Activated T-cell treated with anti-CD3 and anti-CD28 coated beads, Interleukin-2, amount 50 U/mL, for 4 hours (primary cell): ENCODE results near the gene GRID1. TPM values are rescaled to one million over a fixed set of nuclear protein-coding genes. Genes with fewer than 3 reads are reported as not detected.
A peak's percentile ranks its signal among the peaks of the same experiment; 100 is the strongest.

Source experiments
- ATAC-seq, 2 donors: fragments of 200-7000 bp; cut with Tn5 transposase; one replicate each; pipeline ENCODE4 v1.10.0; 2021
- DNase-seq: peaks from one replicate; pipeline ENCODE4 v3.0.0-alpha.2; 2020
- H3K27me3 Mint-ChIP-seq: one replicate; pipeline ENCODE4 v1.8.0; 2021; ENCODE audit warnings: low read depth, mixed read lengths
- H3K36me3 Mint-ChIP-seq: one replicate; pipeline ENCODE4 v1.8.0; 2022; ENCODE audit warnings: mixed read lengths; ENCODE audit not compliant: insufficient read depth
- H3K4me1 Mint-ChIP-seq: one replicate; pipeline ENCODE4 v1.8.0; 2021; ENCODE audit warnings: low read depth, mixed read lengths
- H3K4me3 Mint-ChIP-seq: one replicate; pipeline ENCODE4 v1.8.0; 2021; ENCODE audit warnings: mild to moderate bottlenecking, moderate library complexity, mixed read lengths
- H3K9me3 Mint-ChIP-seq: one replicate; pipeline ENCODE4 v1.8.0; 2021; ENCODE audit warnings: mixed read lengths
- total RNA-seq, 3 donors: library from RNA; stranded (reverse); gene quantifications; one replicate each; pipeline ENCODE4 v1.2.1, GENCODE V29; 2021

The GRID1 gene
- total RNA-seq, 3 donors from 2014 or later = not detected

GRCh38 chr10:86385806-86386205, 19.2 kb upstream of the GRID1 start:
- ATAC-seq = no peak
- H3K9me3 Mint-ChIP-seq = no peaks in the 10 kb centered on the region
- H3K36me3 Mint-ChIP-seq = no peaks in the 10 kb centered on the region
- peaks cover 7% of the 10 kb centered on the region for H3K4me1 Mint-ChIP-seq
- DNase-seq = no peak
- peaks cover 38% of the 10 kb centered on the region for H3K27me3 Mint-ChIP-seq
- no peak overlapping the region for H3K4me3 Mint-ChIP-seq

- DNase-seq (no peak), ATAC-seq (no peak)
- Mint-ChIP-seq H3K9me3 (no peaks in the 10 kb centered on the region), H3K36me3 (no peaks in the 10 kb centered on the region), H3K27me3 (peaks cover 48% of the 10 kb centered on the region), H3K4me1 (no peaks in the 10 kb centered on the region), H3K4me3 (no peak overlapping the region)
Measured at GRCh38 chr10:86377797-86378146, 11.2 kb upstream of the GRID1 start.

DNA sequence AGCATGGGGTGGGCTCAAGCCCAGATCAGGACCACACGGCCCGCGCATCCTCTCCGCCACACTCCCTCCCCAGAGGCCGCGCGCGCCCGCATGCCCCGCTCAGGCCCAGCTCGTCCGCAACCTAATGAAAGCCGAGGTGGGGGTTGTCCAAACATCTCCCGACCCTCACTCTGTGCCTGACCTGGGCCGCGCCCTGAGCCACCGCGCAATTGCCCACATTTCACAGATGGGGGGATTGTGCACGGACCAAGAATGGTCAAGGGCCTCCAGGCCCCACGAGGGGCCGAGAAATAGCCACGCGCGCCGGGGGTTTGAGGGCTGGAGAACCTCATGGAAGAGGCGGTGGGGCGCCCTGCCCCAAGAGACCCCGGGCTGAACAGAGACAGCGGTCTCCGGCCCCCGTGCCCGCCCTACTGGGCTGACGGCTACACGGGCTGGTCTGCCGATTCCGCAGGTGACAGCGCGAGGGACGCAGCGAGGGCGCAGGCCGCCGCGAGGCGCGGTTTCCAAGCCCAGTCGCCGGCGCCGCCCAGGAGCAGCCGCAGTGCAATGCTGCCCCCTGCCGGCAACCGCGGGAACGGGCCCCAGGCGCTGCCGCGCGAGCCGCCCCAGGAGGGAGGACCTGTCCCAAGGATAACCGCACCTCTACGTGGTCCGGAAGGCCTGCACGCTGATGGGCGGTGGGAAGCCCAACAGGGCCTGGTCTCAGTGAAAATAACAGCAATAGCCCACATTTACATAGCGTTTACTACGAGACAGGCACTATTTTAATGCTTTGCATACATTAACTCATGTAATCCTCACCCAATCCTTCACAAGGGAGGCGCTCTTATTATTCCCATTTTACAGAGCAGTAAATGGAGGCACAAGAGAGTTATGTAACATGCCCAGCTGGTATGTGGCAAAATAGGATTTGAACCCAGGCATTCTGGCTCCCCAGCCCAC, 10.5 kb upstream of the GRID1 start:
- no peaks in the 10 kb centered on the region for H3K9me3 Mint-ChIP-seq
- DNase-seq (peak; percentile 85), ATAC-seq (peak; percentile 95 to 97)
- no peaks in the 10 kb centered on the region for H3K4me1 Mint-ChIP-seq
- no peak overlapping the region for H3K4me3 Mint-ChIP-seq
- H3K36me3 Mint-ChIP-seq = no peaks in the 10 kb centered on the region
- peaks cover 54% of the 10 kb centered on the region for H3K27me3 Mint-ChIP-seq

DNA sequence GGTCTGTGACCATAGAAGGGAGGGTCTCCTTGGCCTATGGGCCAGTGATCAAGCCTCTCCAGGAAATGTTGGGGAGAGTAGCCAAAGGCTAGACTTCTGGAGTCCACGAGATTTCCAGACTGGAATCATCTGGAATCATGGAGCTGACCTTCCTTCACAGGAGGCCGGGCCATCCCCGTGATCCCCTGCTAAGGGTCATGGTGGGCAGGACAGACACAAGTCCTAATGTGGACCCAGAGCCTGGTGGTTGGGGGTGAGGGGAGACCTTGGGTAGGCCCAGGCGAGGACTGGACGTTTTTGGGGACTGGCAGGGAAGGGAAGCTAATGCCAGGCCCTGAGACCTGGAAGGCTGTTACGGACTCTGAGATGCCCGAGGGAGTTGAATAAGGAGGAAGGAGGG, 9.8 kb upstream of the GRID1 start:
- H3K9me3 Mint-ChIP-seq = no peaks in the 10 kb centered on the region
- no peak overlapping the region for H3K4me3 Mint-ChIP-seq
- no peak for ATAC-seq
- H3K4me1 Mint-ChIP-seq = no peaks in the 10 kb centered on the region
- H3K36me3 Mint-ChIP-seq = no peaks in the 10 kb centered on the region
- no peak for DNase-seq
- H3K27me3 Mint-ChIP-seq = peaks cover 57% of the 10 kb centered on the region

GRCh38 chr10:86375204-86375603, 8.6 kb upstream of the GRID1 start:
- H3K9me3 Mint-ChIP-seq = no peaks in the 10 kb centered on the region
- H3K27me3 Mint-ChIP-seq = peaks cover 59% of the 10 kb centered on the region
- H3K36me3 Mint-ChIP-seq = peaks cover 2% of the 10 kb centered on the region

GRCh38 chr10:86374664-86375063, 8.1 kb upstream of the GRID1 start:
- H3K4me1 Mint-ChIP-seq = no peaks in the 10 kb centered on the region
- H3K9me3 Mint-ChIP-seq = no peaks in the 10 kb centered on the region
- no peak for DNase-seq
- no peak overlapping the region for H3K4me3 Mint-ChIP-seq
- peaks cover 61% of the 10 kb centered on the region for H3K27me3 Mint-ChIP-seq
- peaks cover 2% of the 10 kb centered on the region for H3K36me3 Mint-ChIP-seq
- ATAC-seq = no peak

More at GRCh38 chr10:86375204-86375603, 8.6 kb upstream of the GRID1 start:
- Mint-ChIP-seq H3K4me1 (no peaks in the 10 kb centered on the region), H3K4me3 (no peak overlapping the region)
- no peak for ATAC-seq
- no peak for DNase-seq

GRCh38 chr10:86373828-86374227, 7.2 kb upstream of the GRID1 start:
- DNase-seq (no peak), ATAC-seq (no peak)
- H3K4me3 Mint-ChIP-seq = no peak overlapping the region
- no peaks in the 10 kb centered on the region for H3K9me3 Mint-ChIP-seq
- H3K36me3 Mint-ChIP-seq = peaks cover 2% of the 10 kb centered on the region
- peaks cover 66% of the 10 kb centered on the region for H3K27me3 Mint-ChIP-seq
- H3K4me1 Mint-ChIP-seq = no peaks in the 10 kb centered on the region

- H3K4me3 Mint-ChIP-seq = no peak overlapping the region
- peaks cover 2% of the 10 kb centered on the region for H3K36me3 Mint-ChIP-seq
- peaks cover 65% of the 10 kb centered on the region for H3K27me3 Mint-ChIP-seq
- no peak for ATAC-seq
- H3K4me1 Mint-ChIP-seq = no peaks in the 10 kb centered on the region
- no peaks in the 10 kb centered on the region for H3K9me3 Mint-ChIP-seq
- DNase-seq = no peak
Measured at GRCh38 chr10:86373251-86373650, 6.7 kb upstream of the GRID1 start.

GRCh38 chr10:86372784-86373239, 6.2 kb upstream of the GRID1 start:
- no peak for ATAC-seq
- no peaks in the 10 kb centered on the region for H3K4me1 Mint-ChIP-seq
- DNase-seq = no peak
- H3K36me3 Mint-ChIP-seq = peaks cover 2% of the 10 kb centered on the region
- no peak overlapping the region for H3K4me3 Mint-ChIP-seq
- H3K9me3 Mint-ChIP-seq = no peaks in the 10 kb centered on the region
- H3K27me3 Mint-ChIP-seq = peaks cover 66% of the 10 kb centered on the region

- Mint-ChIP-seq H3K27me3 (peaks cover 67% of the 10 kb centered on the region), H3K4me3 (no peak overlapping the region), H3K4me1 (no peaks in the 10 kb centered on the region), H3K9me3 (no peaks in the 10 kb centered on the region), H3K36me3 (peaks cover 2% of the 10 kb centered on the region)
- no peak for DNase-seq
- no peak for ATAC-seq
Measured at GRCh38 chr10:86372119-86372783, 5.7 kb upstream of the GRID1 start.

GRCh38 chr10:86371691-86372090, 5.1 kb upstream of the GRID1 start:
- peaks cover 67% of the 10 kb centered on the region for H3K27me3 Mint-ChIP-seq
- ATAC-seq (no peak), DNase-seq (no peak)
- no peaks in the 10 kb centered on the region for H3K4me1 Mint-ChIP-seq
- peaks cover 2% of the 10 kb centered on the region for H3K36me3 Mint-ChIP-seq
- H3K9me3 Mint-ChIP-seq = no peaks in the 10 kb centered on the region
- no peak overlapping the region for H3K4me3 Mint-ChIP-seq

DNA sequence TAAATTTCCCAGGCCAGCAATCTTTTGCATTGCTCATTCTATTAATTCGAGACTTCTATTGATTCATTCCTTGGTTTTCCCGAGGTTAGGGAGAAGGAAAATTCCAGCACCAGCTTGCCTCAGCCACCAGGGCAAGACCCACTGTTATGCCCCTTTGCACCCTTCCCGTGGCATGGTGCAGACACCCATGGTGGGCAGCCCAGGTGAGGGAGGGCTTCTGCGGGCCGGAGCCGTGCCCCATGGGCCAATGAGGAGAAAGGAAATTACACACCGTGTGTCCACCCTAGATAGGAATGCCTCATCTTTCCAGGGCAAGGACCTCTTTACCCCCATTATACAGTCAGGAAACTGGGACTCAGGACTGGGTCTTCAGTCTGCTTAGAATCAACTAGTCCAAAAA, 4.5 kb upstream of the GRID1 start:
- H3K36me3 Mint-ChIP-seq = peaks cover 2% of the 10 kb centered on the region
- peaks cover 64% of the 10 kb centered on the region for H3K27me3 Mint-ChIP-seq
- no peak for ATAC-seq
- H3K4me1 Mint-ChIP-seq = no peaks in the 10 kb centered on the region
- DNase-seq = peak; percentile 1
- no peak overlapping the region for H3K4me3 Mint-ChIP-seq
- no peaks in the 10 kb centered on the region for H3K9me3 Mint-ChIP-seq

DNA sequence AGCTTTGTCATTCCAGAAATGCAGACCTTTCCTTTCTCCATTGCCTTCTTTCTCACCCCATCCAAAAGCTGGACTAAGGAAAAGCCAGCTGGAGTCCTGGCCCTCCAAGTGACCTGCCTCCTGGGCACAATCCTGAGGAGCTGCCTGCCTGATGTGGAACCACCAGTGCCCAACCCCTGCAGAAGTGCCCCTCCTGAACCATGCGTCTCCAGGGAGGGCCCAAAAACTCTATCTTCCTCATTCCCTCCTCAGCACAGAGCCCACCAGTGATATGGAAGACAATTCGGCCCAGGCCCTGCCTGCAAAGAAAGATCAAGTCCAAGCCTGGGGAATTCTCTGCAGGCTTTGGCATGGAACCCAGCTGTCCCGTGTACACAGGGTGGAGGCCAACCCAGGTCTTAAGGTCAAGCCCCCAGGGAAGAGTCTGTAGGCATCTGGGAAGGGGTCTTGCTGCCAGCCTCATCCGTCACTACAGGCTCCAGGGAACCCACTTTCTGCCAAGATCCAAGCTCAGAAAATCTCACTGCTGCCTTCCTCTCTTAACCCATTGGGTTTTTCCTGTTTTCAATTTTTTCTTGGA, 3.5 kb upstream of the GRID1 start:
- Mint-ChIP-seq H3K4me3 (no peak overlapping the region), H3K9me3 (no peaks in the 10 kb centered on the region), H3K4me1 (peaks cover 5% of the 10 kb centered on the region), H3K36me3 (peaks cover 2% of the 10 kb centered on the region), H3K27me3 (peaks cover 72% of the 10 kb centered on the region)
- no peak for ATAC-seq
- no peak for DNase-seq

DNA sequence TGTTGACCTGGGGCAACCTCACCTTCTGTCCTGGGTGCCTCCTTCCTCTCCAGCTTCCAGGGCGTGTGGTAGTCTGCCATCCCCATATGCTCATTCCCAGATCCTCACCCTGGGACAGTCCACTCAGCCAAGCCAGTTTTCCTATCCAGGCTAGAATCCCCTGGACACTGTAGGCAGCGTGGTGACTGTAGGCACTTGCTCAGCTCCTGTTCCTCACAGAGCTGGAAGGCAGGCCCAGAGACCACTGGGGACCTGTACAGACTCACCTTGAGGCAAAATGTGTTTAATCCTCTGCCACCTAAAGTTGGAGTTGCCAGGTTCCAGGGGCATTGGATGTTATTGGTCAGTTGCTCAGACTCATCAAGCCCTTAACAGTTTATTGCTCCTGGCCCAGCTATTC, 2.4 kb upstream of the GRID1 start:
- DNase-seq (no peak), ATAC-seq (no peak)
- H3K4me1 Mint-ChIP-seq = peaks cover 7% of the 10 kb centered on the region
- H3K4me3 Mint-ChIP-seq = no peak overlapping the region
- peaks cover 2% of the 10 kb centered on the region for H3K36me3 Mint-ChIP-seq
- H3K9me3 Mint-ChIP-seq = no peaks in the 10 kb centered on the region
- H3K27me3 Mint-ChIP-seq = peaks cover 72% of the 10 kb centered on the region
